Endothelial cell of umbilical vein (primary cell): ENCODE measurements around the gene RPE. TPM values are rescaled to one million over a fixed set of nuclear protein-coding genes. Genes with fewer than 3 reads are reported as not detected.

Experiments used
- BruUV-seq: library from RNA; stranded (reverse); fragments of 400-500 nt; replicated peaks from 2 replicates; lab custom pipeline; 2021; lab: Mats Ljungman, UMichigan
- CTCF ChIA-PET: fragments of 300-600, 350-600 bp; sonication (Branson Sonifier 250); formaldehyde crosslinking; loops from one replicate; lab custom pipeline; 2021; ENCODE audit warnings: antibody characterized with exemption, inconsistent platforms; lab: Charles Lee
- POLR2A ChIA-PET: fragments of 300-600, 350-600 bp; sonication (Branson Sonifier 250); formaldehyde crosslinking; loops from one replicate; lab custom pipeline; 2021; ENCODE audit warnings: antibody characterized with exemption, inconsistent platforms; lab: Charles Lee
- DNase-seq: peaks from one replicate; pipeline ENCODE4 v3.0.0-alpha.2; 2011; ENCODE audit warnings: low read depth, low spot score
- FAIRE-seq: peaks from 2 replicates; lab custom pipeline; 2011; peaks lifted over from hg19 to GRCh38; lab: Jason Lieb, UNC
- H2AFZ ChIP-seq: 2 replicates; pipeline ENCODE4 v1.6.0; 2012; ENCODE audit warnings: low read depth, low read length, control low read depth, inconsistent platforms
- H3K27ac ChIP-seq: 2 replicates; pipeline ENCODE4 v1.5.1; 2011; ENCODE audit warnings: low read depth, mild to moderate bottlenecking, control low read depth, low read length, moderate library complexity; ENCODE audit not compliant: insufficient read depth
- H3K27me3 ChIP-seq, 2 experiments: 2 replicates each; pipeline versions ENCODE4 v1.6.0 to v1.6.1; 2011; ENCODE audit warnings: low read length in 2 of 2, mixed read lengths in 1 of 2; ENCODE audit not compliant: control insufficient read depth in 2 of 2, insufficient read depth in 2 of 2
- H3K36me3 ChIP-seq, 2 experiments: 2 replicates in 1 of 2; 3 replicates in 1 of 2; pipeline ENCODE4 v1.5.1; 2011; ENCODE audit warnings: low read length in 2 of 2, mild to moderate bottlenecking in 1 of 2, moderate library complexity in 1 of 2; ENCODE audit not compliant: control insufficient read depth in 2 of 2, insufficient read depth in 2 of 2; ENCODE audit errors: extremely low read depth in 1 of 2
- H3K4me1 ChIP-seq: 3 replicates; pipeline ENCODE4 v1.5.1; 2011; ENCODE audit warnings: mild to moderate bottlenecking, low read length; ENCODE audit not compliant: control insufficient read depth, insufficient read depth; ENCODE audit errors: extremely low read depth
- H3K4me2 ChIP-seq: 2 replicates; pipeline ENCODE4 v1.6.1; 2011; ENCODE audit warnings: low read length, control low read depth, mixed read lengths; ENCODE audit not compliant: insufficient read depth
- H3K4me3 ChIP-seq, 3 experiments: fragments of 200-600 bp in 1 of 3; sonication (generic), shearing (Covaris generic) in 1 of 3; replicated peaks in 1 of 3; 2 replicates each; pipeline ENCODE4 v1.5.1; 2011 to 2016; ENCODE audit warnings: control low read depth in 3 of 3, low read length in 3 of 3, mild to moderate bottlenecking in 2 of 3, inconsistent platforms in 1 of 3, low read depth in 1 of 3, moderate library complexity in 1 of 3; ENCODE audit not compliant: insufficient read depth in 1 of 3
- H3K79me2 ChIP-seq: 2 replicates; pipeline ENCODE4 v1.6.0; 2012; ENCODE audit warnings: low read length, inconsistent platforms; ENCODE audit not compliant: control insufficient read depth, insufficient read depth
- H3K9ac ChIP-seq: replicated peaks from 2 replicates; pipeline ENCODE3; 2011; ENCODE audit warnings: low read length, control low read depth; ENCODE audit not compliant: insufficient read depth; ENCODE audit errors: extremely low read depth
- H3K9me1 ChIP-seq: replicated peaks from 3 replicates; pipeline ENCODE4 v1.6.0; 2011; ENCODE audit warnings: mild to moderate bottlenecking, low read length; ENCODE audit not compliant: control insufficient read depth, insufficient read depth; ENCODE audit errors: extremely low read depth
- H3K9me3 ChIP-seq: replicated peaks from 2 replicates; pipeline ENCODE4 v1.5.1; 2012; ENCODE audit warnings: low read length, inconsistent platforms; ENCODE audit not compliant: control insufficient read depth, insufficient read depth
- H4K20me1 ChIP-seq: replicated peaks from 2 replicates; pipeline ENCODE3; 2011; ENCODE audit warnings: mild to moderate bottlenecking, low read length; ENCODE audit not compliant: control insufficient read depth, insufficient read depth; ENCODE audit errors: extremely low read depth
- EZH2 ChIP-seq: IDR thresholded peaks from 2 replicates; pipeline ENCODE4 v1.6.1; 2012; ENCODE audit warnings: borderline replicate concordance, low read depth, mild to moderate bottlenecking, moderate library complexity, low read length, inconsistent platforms; ENCODE audit not compliant: severe bottlenecking
- FOS ChIP-seq: IDR thresholded peaks from 2 replicates; pipeline ENCODE4 v1.6.1; 2011; ENCODE audit warnings: mild to moderate bottlenecking, low read length, moderate library complexity, borderline replicate concordance; ENCODE audit not compliant: insufficient read depth
- GATA2 ChIP-seq: IDR thresholded peaks from 2 replicates; pipeline ENCODE4 v1.7.0; 2011; ENCODE audit warnings: low read depth, mild to moderate bottlenecking, moderate library complexity, mixed read lengths, low read length; ENCODE audit not compliant: insufficient read length, insufficient read depth
- JUN ChIP-seq: IDR thresholded peaks from 2 replicates; pipeline ENCODE4 v1.6.1; 2011; ENCODE audit warnings: borderline replicate concordance, low read depth; ENCODE audit not compliant: insufficient read length, insufficient read depth
- MAX ChIP-seq: IDR thresholded peaks from 2 replicates; pipeline ENCODE4 v1.6.1; 2011; ENCODE audit not compliant: insufficient read depth, insufficient read length
- MYC ChIP-seq: IDR thresholded peaks from one replicate; pipeline ENCODE4 v1.6.1; 2011; ENCODE audit warnings: mild to moderate bottlenecking, low read depth, low read length
- POLR2A ChIP-seq: IDR thresholded peaks from 2 replicates; pipeline ENCODE4 v1.6.1; 2012; ENCODE audit warnings: low read depth, mild to moderate bottlenecking, control low read depth, low read length
- POLR2AphosphoS5 ChIP-seq: IDR thresholded peaks from 2 replicates; pipeline ENCODE4 v1.6.1; 2012; ENCODE audit warnings: low read depth, mild to moderate bottlenecking, control low read depth, low read length, moderate library complexity; ENCODE audit not compliant: insufficient read depth
- dilution Hi-C: fragments of 300-500 bp; cut with MboI; formaldehyde crosslinking; loops from one replicate; pipeline ENCODE4 v1.15.0; 2019; ENCODE audit warnings: low sequenced_read_pairs; ENCODE audit not compliant: extremely low pct_ligation_motif_present
- intact Hi-C: fragments of 100-400 bp; cut with micrococcal nuclease; formaldehyde crosslinking; loops from one replicate; pipeline ENCODE4 v1.10.0; 2022
- polyA plus RNA-seq, 4 experiments: library from polyadenylated mRNA; depleted of rRNA in 3 of 4; stranded (reverse) in 3 of 4; unstranded in 1 of 4; fragments of >200 nt; gene quantifications; 2 replicates each; pipeline versions ENCODE4 v1.2.1 to v1.2.3, GENCODE V29; 2011 to 2012; ENCODE audit warnings: missing spikeins in 1 of 4
- total RNA-seq: library from RNA; stranded (reverse); gene quantifications from 2 replicates; pipeline ENCODE4 v1.2.3, GENCODE V29; 2021

The RPE gene
- total and polyA plus RNA-seq, 2 donors (not counting 3 experiments of a cell fraction or from before 2014, with no cell fraction given) = 60.7 to 97.4 TPM

DNA sequence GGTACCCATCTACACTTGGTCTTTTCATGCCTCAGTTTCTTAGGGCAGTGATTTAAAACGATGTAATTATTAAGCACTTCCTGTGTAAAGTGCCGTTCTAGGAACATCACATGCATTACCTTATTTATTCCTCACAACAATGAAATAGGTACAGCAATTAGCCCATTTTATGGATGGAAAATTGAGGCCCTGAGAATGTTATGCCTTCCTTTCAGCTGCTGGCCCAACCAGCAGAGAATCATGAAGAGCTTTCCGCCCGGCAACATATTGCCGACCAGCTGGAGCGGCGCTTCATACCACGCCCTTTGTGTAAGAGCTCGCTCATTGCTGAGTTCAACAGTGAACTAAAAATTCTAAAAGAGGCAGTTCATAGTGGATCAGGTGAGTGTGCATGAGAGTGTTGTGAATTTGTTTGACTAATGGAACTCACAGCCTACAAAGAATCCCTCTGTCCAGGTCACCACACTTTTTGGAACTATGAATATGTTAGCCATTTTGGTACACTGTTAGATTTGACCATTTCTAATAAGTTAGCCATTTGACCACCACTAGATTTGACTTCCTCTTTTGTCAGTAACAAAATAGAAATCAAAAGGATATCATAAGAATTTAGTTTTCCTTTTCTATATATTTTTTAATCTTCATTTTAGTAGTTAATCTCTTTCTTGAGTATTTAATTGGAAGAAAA is 25.6 kb upstream of the RPE start:
- Histone ChIP-seq H3K9ac (no peak overlapping the region), H3K27me3 (peaks cover 2 to 6% of the 10 kb centered on the region in 2 experiments), H4K20me1 (no peaks in the 10 kb centered on the region), H3K79me2 (no peaks in the 10 kb centered on the region), H3K27ac (no peak overlapping the region), H3K9me3 (no peaks in the 10 kb centered on the region), H3K4me3 (no peak overlapping the region), H3K4me1 (no peaks in the 10 kb centered on the region), H2AFZ (no peak overlapping the region), H3K36me3 (no peaks in the 10 kb centered on the region), H3K9me1 (no peaks in the 10 kb centered on the region), H3K4me2 (no peak overlapping the region)
- TF ChIP-seq EZH2 = no peak
- no peak for TF ChIP-seq JUN
- TF ChIP-seq MYC = no peak
- no peak for TF ChIP-seq MAX
- no peak for TF ChIP-seq POLR2AphosphoS5
- no peak for TF ChIP-seq FOS
- no peak for TF ChIP-seq POLR2A
- TF ChIP-seq GATA2 = no peak
- POLR2A ChIA-PET = no interaction called here
- dilution Hi-C loops = no loop called here
- BruUV-seq = no TSS peak
- intact Hi-C loops = loop anchor here (1.0 to 2.0 kb wide), 4 partner anchors 96 to 423 kb away; no protein-coding TSS in a partner anchor
- no peak for DNase-seq
- CTCF ChIA-PET = interaction anchor here (1.0 to 10.4 kb wide), 11 partner anchors 9 to 1059 kb away, joined by 3 to 169 read pairs (median 7); no protein-coding TSS in a partner anchor
- FAIRE-seq = no peak
